HepG2 (cell line): ENCODE measurements around the gene TBC1D24. TPM values are rescaled to one million over a fixed set of nuclear protein-coding genes. Genes with fewer than 3 reads are reported as not detected.

ENCODE experiments used
- HCFC1 ChIP-seq: fragments of 150-350 bp; IDR thresholded peaks from 2 replicates; pipeline ENCODE4 v1.6.1; 2014; ENCODE audit warnings: low read depth, low read length
- HMGXB4 ChIP-seq, 2 experiments: sonication (generic) in 1 of 2; formaldehyde crosslinking in 1 of 2; IDR thresholded peaks; 2 replicates each; pipeline versions ENCODE4 v1.4.0 to v1.6.1; 2018 to 2020; ENCODE audit warnings: missing genetic modification reagents in 2 of 2, borderline replicate concordance in 1 of 2, low read depth in 1 of 2, mild to moderate bottlenecking in 1 of 2, missing biosample characterization in 1 of 2
- KLF15 ChIP-seq: sonication (generic); formaldehyde crosslinking; IDR thresholded peaks from 2 replicates; pipeline ENCODE4 v1.8.1; 2023; ENCODE audit warnings: borderline replicate concordance, mild to moderate bottlenecking, inconsistent platforms, missing genetic modification reagents, mixed read lengths
- MIXL1 ChIP-seq: IDR thresholded peaks from 2 replicates; pipeline ENCODE4 v1.6.1; 2016
- MXD4 ChIP-seq: IDR thresholded peaks from 2 replicates; pipeline ENCODE4 v1.6.1; 2016; ENCODE audit warnings: mild to moderate bottlenecking, missing biosample characterization, missing genetic modification reagents
- PHF21A ChIP-seq: sonication (generic); formaldehyde crosslinking; IDR thresholded peaks from 2 replicates; pipeline ENCODE4 v1.5.0; 2020; ENCODE audit warnings: mild to moderate bottlenecking, missing genetic modification reagents
- SP5 ChIP-seq: IDR thresholded peaks from 2 replicates; pipeline ENCODE4 v1.6.1; 2016; ENCODE audit warnings: low read depth, borderline replicate concordance
- SPEN ChIP-seq: sonication (generic); formaldehyde crosslinking; IDR thresholded peaks from 2 replicates; pipeline ENCODE4 v1.5.1; 2020; ENCODE audit warnings: low read depth, mild to moderate bottlenecking, missing genetic modification reagents
- THAP9 ChIP-seq: sonication (generic); formaldehyde crosslinking; IDR thresholded peaks from 2 replicates; pipeline ENCODE4; 2020; ENCODE audit warnings: missing genetic modification reagents, mild to moderate bottlenecking, borderline replicate concordance
- TOE1 ChIP-seq: sonication (generic); formaldehyde crosslinking; IDR thresholded peaks from 2 replicates; pipeline ENCODE4 v1.4.0; 2020; ENCODE audit warnings: mild to moderate bottlenecking, missing genetic modification reagents
- YY1 ChIP-seq: IDR thresholded peaks from 2 replicates; pipeline ENCODE4 v1.6.1; 2011; ENCODE audit warnings: low read length, low read depth, moderate library complexity, mild to moderate bottlenecking; ENCODE audit not compliant: insufficient read depth, insufficient replicate concordance
- ZFP37 ChIP-seq: sonication (generic); formaldehyde crosslinking; IDR thresholded peaks from 2 replicates; pipeline ENCODE4 v1.4.0; 2020; ENCODE audit warnings: missing genetic modification reagents, borderline replicate concordance
- ZFP90 ChIP-seq: sonication (generic); formaldehyde crosslinking; IDR thresholded peaks from 2 replicates; pipeline ENCODE4 v1.8.0; 2022; ENCODE audit warnings: missing genetic modification reagents, mild to moderate bottlenecking, inconsistent platforms, borderline replicate concordance
- ZNF207 ChIP-seq: fragments of 450-650 bp; IDR thresholded peaks from 2 replicates; pipeline ENCODE4 v1.6.1; 2016; ENCODE audit warnings: antibody characterized with exemption, borderline replicate concordance
- ZNF431 ChIP-seq: sonication (generic); formaldehyde crosslinking; IDR thresholded peaks from 2 replicates; pipeline ENCODE4 v1.9.0; 2022; ENCODE audit warnings: missing genetic modification reagents, low read depth, mild to moderate bottlenecking, borderline replicate concordance
- ZNF501 ChIP-seq: sonication (generic); formaldehyde crosslinking; IDR thresholded peaks from 2 replicates; pipeline ENCODE4 v1.5.1; 2020; ENCODE audit warnings: mild to moderate bottlenecking, moderate library complexity, missing genetic modification reagents
- ZSCAN29 ChIP-seq: sonication (generic); formaldehyde crosslinking; conservative IDR thresholded peaks from 2 replicates; pipeline ENCODE4 v1.4.0; 2020; ENCODE audit warnings: mild to moderate bottlenecking, missing genetic modification reagents
- polyA plus RNA-seq, 8 experiments: library from polyadenylated mRNA; depleted of rRNA in 3 of 8; stranded (reverse) in 7 of 8; unstranded in 1 of 8; fragments of >200 nt; fragmentation: Illumina TruSeq in 4 of 8; extraction: Trizol in 4 of 8; gene quantifications; 2 replicates each; pipeline versions ENCODE4 v1.2.1 to v1.2.3, GENCODE V29; 2011 to 2016; ENCODE audit warnings: low read depth in 4 of 8, missing spikeins in 1 of 8, mixed read lengths in 1 of 8; ENCODE audit not compliant: insufficient read depth in 1 of 8
- total RNA-seq, 5 experiments: library from RNA; depleted of rRNA; stranded (reverse); fragments of >200 nt; fragmentation: Illumina TruSeq; extraction: Trizol; gene quantifications; 2 replicates each; pipeline ENCODE4 v1.2.3, GENCODE V29; 2016; ENCODE audit warnings: low read depth in 1 of 5
- TF ChIP-seq, protein P1 (sequence below): sonication (generic); formaldehyde crosslinking; IDR thresholded peaks from 2 replicates; pipeline ENCODE4 v1.5.1; 2020; ENCODE audit warnings: mild to moderate bottlenecking, missing genetic modification reagents, borderline replicate concordance

Gene TBC1D24
- total and polyA plus RNA-seq, 2 of the 13 experiments (the other 11 are each of a cell fraction or from before 2014, with no cell fraction given): 7.7 to 13.7 TPM

DNA sequence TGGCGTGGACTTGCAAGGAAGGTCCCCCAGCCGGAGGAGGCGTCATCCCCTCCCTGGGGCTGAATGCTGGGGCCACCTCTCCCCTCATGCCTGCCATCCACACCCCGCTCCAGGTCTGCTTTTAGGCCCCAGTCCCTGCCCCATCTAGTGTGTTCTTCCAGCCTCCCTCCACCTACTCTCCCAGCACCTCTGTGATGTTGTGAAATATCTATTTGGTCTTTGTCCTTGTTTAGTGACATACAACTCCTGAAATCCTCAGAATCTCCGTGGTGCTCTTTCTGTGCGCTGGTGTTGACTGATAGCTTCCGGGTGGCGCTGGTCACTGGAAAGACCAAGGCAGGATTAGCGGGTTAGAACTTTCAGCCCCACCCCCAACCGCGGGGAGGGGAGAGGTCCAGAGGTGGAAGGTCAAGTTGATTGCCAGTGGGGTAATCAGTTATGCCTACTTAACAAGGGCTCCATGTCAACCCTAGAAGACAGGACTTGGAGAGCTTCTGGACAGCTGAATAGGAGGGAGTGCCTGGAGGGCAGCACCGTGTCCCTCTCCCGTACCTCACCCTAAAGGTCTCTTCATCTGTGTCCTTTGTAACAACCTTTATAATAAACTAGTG, 10.1 kb downstream of the TBC1D24 start (continued):
- TF ChIP-seq THAP9 (CRISPR knock-in tag) (peak; percentile 35; the same call in 1 of the 2 replicates), SP5 (peak; percentile 79), ZFP37 (CRISPR knock-in tag) (0 out of 2 replicates have a peak, but pooled peaks have one; percentile 25), KLF15 (CRISPR knock-in tag) (no peak), TOE1 (CRISPR knock-in tag) (no peak; the same call in 1 of the 2 replicates), YY1 (peak; percentile 35), ZFP90 (CRISPR knock-in tag) (peak; percentile 56; the same call in 1 of the 2 replicates), ZNF207 (no peak), PHF21A (CRISPR knock-in tag) (peak; percentile 92), ZNF501 (CRISPR knock-in tag) (peak; percentile 89), ZNF431 (CRISPR knock-in tag) (no peak; the same call in 1 of the 2 replicates), MIXL1 (CRISPR knock-in tag) (peak; percentile 38; the same call in 1 of the 2 replicates), HCFC1 (no peak), SPEN (CRISPR knock-in tag) (peak; percentile 76; the same call in 1 of the 2 replicates), HMGXB4 (CRISPR knock-in tag; IDR thresholded peaks at IDR 0.05; ENCODE audit: borderline replicate concordance in 1 of 2, low read depth in 1 of 2) (0 out of 4 replicates have a peak, but pooled peaks of 1 of the 2 experiments have one; percentile 53), ZSCAN29 (CRISPR knock-in tag) (no peak), MXD4 (CRISPR knock-in tag) (peak; percentile 58; the same call in 1 of the 2 replicates)
- TF ChIP-seq, protein P1, sequence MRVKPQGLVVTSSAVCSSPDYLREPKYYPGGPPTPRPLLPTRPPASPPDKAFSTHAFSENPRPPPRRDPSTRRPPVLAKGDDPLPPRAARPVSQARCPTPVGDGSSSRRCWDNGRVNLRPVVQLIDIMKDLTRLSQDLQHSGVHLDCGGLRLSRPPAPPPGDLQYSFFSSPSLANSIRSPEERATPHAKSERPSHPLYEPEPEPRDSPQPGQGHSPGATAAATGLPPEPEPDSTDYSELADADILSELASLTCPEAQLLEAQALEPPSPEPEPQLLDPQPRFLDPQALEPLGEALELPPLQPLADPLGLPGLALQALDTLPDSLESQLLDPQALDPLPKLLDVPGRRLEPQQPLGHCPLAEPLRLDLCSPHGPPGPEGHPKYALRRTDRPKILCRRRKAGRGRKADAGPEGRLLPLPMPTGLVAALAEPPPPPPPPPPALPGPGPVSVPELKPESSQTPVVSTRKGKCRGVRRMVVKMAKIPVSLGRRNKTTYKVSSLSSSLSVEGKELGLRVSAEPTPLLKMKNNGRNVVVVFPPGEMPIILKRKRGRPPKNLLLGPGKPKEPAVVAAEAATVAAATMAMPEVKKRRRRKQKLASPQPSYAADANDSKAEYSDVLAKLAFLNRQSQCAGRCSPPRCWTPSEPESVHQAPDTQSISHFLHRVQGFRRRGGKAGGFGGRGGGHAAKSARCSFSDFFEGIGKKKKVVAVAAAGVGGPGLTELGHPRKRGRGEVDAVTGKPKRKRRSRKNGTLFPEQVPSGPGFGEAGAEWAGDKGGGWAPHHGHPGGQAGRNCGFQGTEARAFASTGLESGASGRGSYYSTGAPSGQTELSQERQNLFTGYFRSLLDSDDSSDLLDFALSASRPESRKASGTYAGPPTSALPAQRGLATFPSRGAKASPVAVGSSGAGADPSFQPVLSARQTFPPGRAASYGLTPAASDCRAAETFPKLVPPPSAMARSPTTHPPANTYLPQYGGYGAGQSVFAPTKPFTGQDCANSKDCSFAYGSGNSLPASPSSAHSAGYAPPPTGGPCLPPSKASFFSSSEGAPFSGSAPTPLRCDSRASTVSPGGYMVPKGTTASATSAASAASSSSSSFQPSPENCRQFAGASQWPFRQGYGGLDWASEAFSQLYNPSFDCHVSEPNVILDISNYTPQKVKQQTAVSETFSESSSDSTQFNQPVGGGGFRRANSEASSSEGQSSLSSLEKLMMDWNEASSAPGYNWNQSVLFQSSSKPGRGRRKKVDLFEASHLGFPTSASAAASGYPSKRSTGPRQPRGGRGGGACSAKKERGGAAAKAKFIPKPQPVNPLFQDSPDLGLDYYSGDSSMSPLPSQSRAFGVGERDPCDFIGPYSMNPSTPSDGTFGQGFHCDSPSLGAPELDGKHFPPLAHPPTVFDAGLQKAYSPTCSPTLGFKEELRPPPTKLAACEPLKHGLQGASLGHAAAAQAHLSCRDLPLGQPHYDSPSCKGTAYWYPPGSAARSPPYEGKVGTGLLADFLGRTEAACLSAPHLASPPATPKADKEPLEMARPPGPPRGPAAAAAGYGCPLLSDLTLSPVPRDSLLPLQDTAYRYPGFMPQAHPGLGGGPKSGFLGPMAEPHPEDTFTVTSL (CRISPR knock-in tag): peak; percentile 65
